K562 (cell line): ENCODE results near the gene DCTN2. TPM values are rescaled to one million over a fixed set of nuclear protein-coding genes. Genes with fewer than 3 reads are reported as not detected.

Experiments used
- ATF6 ChIP-seq: sonication (generic); formaldehyde crosslinking; IDR thresholded peaks from 2 replicates; pipeline ENCODE4 v1.4.0; 2020; ENCODE audit warnings: mild to moderate bottlenecking, missing genetic modification reagents
- BMI1 ChIP-seq: fragments of 150-350 bp; IDR thresholded peaks from 2 replicates; pipeline ENCODE4 v1.6.1; 2014; ENCODE audit warnings: low read length
- EP300 ChIP-seq: IDR thresholded peaks from 2 replicates; pipeline ENCODE4 v1.6.1; 2012; ENCODE audit warnings: low read length, improper control_type of control experiment
- HBP1 ChIP-seq: fragments of 450-650 bp; formaldehyde crosslinking; IDR thresholded peaks from 2 replicates; pipeline ENCODE4 v1.4.0; 2022; ENCODE audit warnings: missing genetic modification characterization
- HMGXB4 ChIP-seq: sonication (generic); formaldehyde crosslinking; IDR thresholded peaks from 2 replicates; pipeline ENCODE4 v1.8.1; 2023; ENCODE audit warnings: mild to moderate bottlenecking, missing genetic modification reagents
- NR2C1 ChIP-seq, 2 experiments: fragments of 450-650 bp; IDR thresholded peaks; 2 replicates each; pipeline ENCODE4 v1.6.1; 2017; ENCODE audit warnings: mild to moderate bottlenecking in 2 of 2, antibody characterized with exemption in 1 of 2, inconsistent platforms in 1 of 2, missing compliant biosample characterization in 1 of 2, missing genetic modification characterization in 1 of 2
- STAT5B ChIP-seq: fragments of 250-450 bp; sonication (Bioruptor Pico); IDR thresholded peaks from 2 replicates; pipeline ENCODE4 v1.8.0; 2021; ENCODE audit warnings: mild to moderate bottlenecking, inconsistent platforms
- TAF7 ChIP-seq: fragments of 450-650 bp; IDR thresholded peaks from 2 replicates; pipeline ENCODE4 v1.6.1; 2016; ENCODE audit warnings: missing genetic modification characterization, missing compliant biosample characterization
- TOE1 ChIP-seq, 2 experiments: fragments of 450-650 bp in 1 of 2; sonication (generic) in 1 of 2; formaldehyde crosslinking in 1 of 2; IDR thresholded peaks; 2 replicates each; pipeline versions ENCODE4 v1.7.1 to v1.8.0; 2016 to 2022; ENCODE audit warnings: borderline replicate concordance in 2 of 2, mild to moderate bottlenecking in 2 of 2, antibody characterized with exemption in 1 of 2, inconsistent platforms in 1 of 2, low read depth in 1 of 2, missing genetic modification reagents in 1 of 2, moderate library complexity in 1 of 2
- TSC22D4 ChIP-seq: fragments of 450-650 bp; IDR thresholded peaks from 2 replicates; pipeline ENCODE4 v1.6.1; 2016; ENCODE audit warnings: missing genetic modification characterization, missing biosample characterization, control low read depth
- ZBTB11 ChIP-seq, 3 experiments: fragments of 200-800 bp in 1 of 3; fragments of 250-450 bp in 1 of 3; fragments of 450-650 bp in 1 of 3; sonication (Bioruptor Pico) in 1 of 3; sonication (Bioruptor generic) in 1 of 3; formaldehyde crosslinking in 1 of 3; IDR thresholded peaks; 2 replicates each; pipeline versions ENCODE4 v1.6.1 to v1.8.0; 2016 to 2022; ENCODE audit warnings: mild to moderate bottlenecking in 2 of 3, missing genetic modification characterization in 2 of 3, missing compliant biosample characterization in 1 of 3, moderate library complexity in 1 of 3
- ZBTB33 ChIP-seq: sonication (generic); formaldehyde crosslinking; IDR thresholded peaks from 2 replicates; pipeline ENCODE4 v1.8.1; 2023; ENCODE audit warnings: mild to moderate bottlenecking, missing genetic modification reagents
- ZFP1 ChIP-seq: fragments of 450-650 bp; formaldehyde crosslinking; IDR thresholded peaks from 2 replicates; pipeline ENCODE4 v1.4.0; 2020; ENCODE audit warnings: mild to moderate bottlenecking, mixed read lengths
- ZNF644 ChIP-seq: fragments of 200-800 bp; sonication (Bioruptor generic); IDR thresholded peaks from 2 replicates; pipeline ENCODE4 v1.6.1; 2016; ENCODE audit warnings: low read depth, missing genetic modification characterization, missing compliant biosample characterization
- polyA plus RNA-seq, 8 experiments: library from polyadenylated mRNA; depleted of rRNA in 4 of 8; stranded (reverse) in 5 of 8; unstranded in 3 of 8; fragments of >200 nt; fragmentation: Nextera tagmentation in 2 of 8; fragmentation: Illumina TruSeq in 1 of 8; extraction: Ambion mirVana in 2 of 8; extraction: Trizol in 1 of 8; gene quantifications; 2 replicates each; pipeline versions ENCODE4 v1.2.1 to v1.2.3, GENCODE V29; 2011 to 2014; ENCODE audit warnings: inconsistent platforms in 1 of 8, missing spikeins in 1 of 8
- total RNA-seq, 7 experiments: library from RNA; depleted of rRNA in 6 of 7; stranded (reverse); fragments of >200 nt in 6 of 7; fragmentation: Illumina TruSeq in 2 of 7; extraction: Trizol in 2 of 7; gene quantifications; 2 replicates each; pipeline versions ENCODE4 v1.2.1 to v1.2.3, GENCODE V29; 2011 to 2021; ENCODE audit warnings: low replicate concordance in 1 of 7

The DCTN2 gene
- total and polyA plus RNA-seq, 9 of the 15 experiments (the other 6 are each of a cell fraction or from before 2014, with no cell fraction given) = 43.6 to 270 (median 125) TPM

- 0 out of 6 replicates have a peak, but pooled peaks of 1 of the 3 experiments have one; percentile 8 for TF ChIP-seq ZBTB11 (CRISPR knock-in tag; IDR thresholded peaks at IDR 0.05)
- no peak for TF ChIP-seq STAT5B (CRISPR knock-in tag)
- TF ChIP-seq ZBTB33 (CRISPR knock-in tag) = no peak
- no peak for TF ChIP-seq NR2C1 (IDR thresholded peaks at IDR 0.05)
- 0 out of 2 replicates have a peak, but pooled peaks have one; percentile 13 for TF ChIP-seq NR2C1 (tag; IDR thresholded peaks at IDR 0.05)
- TF ChIP-seq HMGXB4 (CRISPR knock-in tag) = no peak
- TF ChIP-seq ZFP1 = no peak
- 0 out of 2 replicates have a peak, but pooled peaks have one; percentile 42 for TF ChIP-seq HBP1
- TF ChIP-seq ZNF644 (tag) = no peak
- no peak for TF ChIP-seq TSC22D4 (tag)
- TF ChIP-seq ATF6 (CRISPR knock-in tag) = no peak
- TF ChIP-seq TOE1 (IDR thresholded peaks at IDR 0.05; ENCODE audit: borderline replicate concordance) = no peak
- no peak for TF ChIP-seq TOE1 (CRISPR knock-in tag; IDR thresholded peaks at IDR 0.05; ENCODE audit: borderline replicate concordance, low read depth)
- TF ChIP-seq BMI1 = no peak
- no peak for TF ChIP-seq EP300
- 0 out of 2 replicates have a peak, but pooled peaks have one; percentile 16 for TF ChIP-seq TAF7 (tag)
These were observed 23.9 kb downstream of the DCTN2 start (continued) for GRCh38 chr12:57522887-57523705.
